HEK293T (cell line): ENCODE data around the gene LENG9.

Source experiments
- BHLHE40 ChIP-seq: fragments of 450-650 bp; IDR thresholded peaks from 2 replicates; pipeline ENCODE4 v1.6.1; 2016; ENCODE audit warnings: mild to moderate bottlenecking, moderate library complexity, borderline replicate concordance
- CTBP1 ChIP-seq: fragments of 450-650 bp; IDR thresholded peaks from 2 replicates; pipeline ENCODE4 v1.6.1; 2016; ENCODE audit warnings: borderline replicate concordance
- ELF4 ChIP-seq: fragments of 450-650 bp; IDR thresholded peaks from 2 replicates; pipeline ENCODE4 v1.6.1; 2017; ENCODE audit warnings: antibody characterized with exemption
- FOXA1 ChIP-seq: fragments of 450-650 bp; IDR thresholded peaks from 2 replicates; pipeline ENCODE4 v1.6.1; 2016; ENCODE audit warnings: mild to moderate bottlenecking
- FOXK2 ChIP-seq: fragments of 450-650 bp; IDR thresholded peaks from 2 replicates; pipeline ENCODE4 v1.6.1; 2016; ENCODE audit warnings: mild to moderate bottlenecking
- FOXM1 ChIP-seq: fragments of 450-650 bp; IDR thresholded peaks from 2 replicates; pipeline ENCODE4 v1.6.1; 2017; ENCODE audit warnings: mild to moderate bottlenecking, borderline replicate concordance
- HDGF ChIP-seq: fragments of 450-650 bp; IDR thresholded peaks from 2 replicates; pipeline ENCODE4 v1.6.1; 2017; ENCODE audit warnings: antibody characterized with exemption, borderline replicate concordance
- L3MBTL2 ChIP-seq: fragments of 450-650 bp; conservative IDR thresholded peaks from 2 replicates; pipeline ENCODE4 v1.6.1; 2016; ENCODE audit warnings: mild to moderate bottlenecking
- LEF1 ChIP-seq: fragments of 450-650 bp; IDR thresholded peaks from 2 replicates; pipeline ENCODE4 v1.6.1; 2017; ENCODE audit warnings: mild to moderate bottlenecking, borderline replicate concordance
- NFRKB ChIP-seq: fragments of 450-650 bp; IDR thresholded peaks from 2 replicates; pipeline ENCODE4 v1.6.1; 2016; ENCODE audit warnings: mild to moderate bottlenecking, moderate library complexity
- SP1 ChIP-seq: fragments of 450-650 bp; IDR thresholded peaks from 2 replicates; pipeline ENCODE4 v1.6.1; 2017
- SUZ12 ChIP-seq: fragments of 450-650 bp; IDR thresholded peaks from 2 replicates; pipeline ENCODE4 v1.6.1; 2016; ENCODE audit warnings: mild to moderate bottlenecking
- TARDBP ChIP-seq: fragments of 450-650 bp; IDR thresholded peaks from 2 replicates; pipeline ENCODE4 v1.6.1; 2016
- TF ChIP-seq, protein P1 (sequence below): fragments of 450-650 bp; IDR thresholded peaks from 2 replicates; pipeline ENCODE4 v1.6.1; 2016

GRCh38 chr19:54482889-54483288, 19.3 kb upstream of the LENG9 start:
- TF ChIP-seq SUZ12 (no peak), SP1 (no peak), FOXM1 (no peak), TARDBP (no peak), ELF4 (no peak), LEF1 (no peak), FOXA1 (no peak), NFRKB (no peak), CTBP1 (no peak), FOXK2 (no peak), L3MBTL2 (no peak), BHLHE40 (no peak), HDGF (no peak)
- TF ChIP-seq, protein P1, sequence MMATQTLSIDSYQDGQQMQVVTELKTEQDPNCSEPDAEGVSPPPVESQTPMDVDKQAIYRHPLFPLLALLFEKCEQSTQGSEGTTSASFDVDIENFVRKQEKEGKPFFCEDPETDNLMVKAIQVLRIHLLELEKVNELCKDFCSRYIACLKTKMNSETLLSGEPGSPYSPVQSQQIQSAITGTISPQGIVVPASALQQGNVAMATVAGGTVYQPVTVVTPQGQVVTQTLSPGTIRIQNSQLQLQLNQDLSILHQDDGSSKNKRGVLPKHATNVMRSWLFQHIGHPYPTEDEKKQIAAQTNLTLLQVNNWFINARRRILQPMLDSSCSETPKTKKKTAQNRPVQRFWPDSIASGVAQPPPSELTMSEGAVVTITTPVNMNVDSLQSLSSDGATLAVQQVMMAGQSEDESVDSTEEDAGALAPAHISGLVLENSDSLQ: no peak
